GM12878 (cell line): ENCODE measurements around the gene HCFC1R1. TPM values are rescaled to one million over a fixed set of nuclear protein-coding genes. Genes with fewer than 3 reads are reported as not detected.

Experiments
- ATAC-seq: fragments of 200-7000 bp; cut with Tn5 transposase; 3 replicates; pipeline ENCODE4 v1.9.1; 2020; ENCODE audit warnings: mild to moderate bottlenecking, moderate library complexity
- BruUV-seq: library from RNA; stranded (reverse); fragments of 400-500 nt; replicated peaks from 2 replicates; lab custom pipeline; 2021; lab: Mats Ljungman, UMichigan
- CTCF ChIA-PET: fragments of 300-600 bp; sonication (Branson Sonifier 250); formaldehyde crosslinking; extraction: SDS; loops from one replicate; lab custom pipeline; 2021; ENCODE audit warnings: inconsistent platforms; lab: Yijun Ruan, JAX
- POLR2A ChIA-PET: fragments of 350-600 bp; formaldehyde crosslinking; extraction: SDS; loops from one replicate; lab custom pipeline; 2021; ENCODE audit warnings: inconsistent platforms; lab: Charles Lee
- RAD21 ChIA-PET: fragments of 300-600 bp; sonication (Branson Sonifier 250); formaldehyde crosslinking; loops from one replicate; lab custom pipeline; 2023; ENCODE audit warnings: antibody characterized with exemption; ENCODE audit not compliant: unreplicated experiment; lab: Charles Lee
- SMC1A ChIA-PET: fragments of 300-600 bp; sonication (Branson Sonifier 250); formaldehyde crosslinking; loops from one replicate; lab custom pipeline; 2023; ENCODE audit not compliant: unreplicated experiment, uncharacterized antibody; lab: Charles Lee
- DNase-seq: peaks from one replicate; pipeline ENCODE4 v3.0.0-alpha.2; 2011; ENCODE audit warnings: low read depth, low spot score
- FAIRE-seq: peaks from 3 replicates; lab custom pipeline; 2011; peaks lifted over from hg19 to GRCh38; lab: Jason Lieb, UNC
- H2AFZ ChIP-seq: 2 replicates; pipeline ENCODE4 v1.6.0; 2011; ENCODE audit warnings: low read depth, low read length, control low read depth; ENCODE audit not compliant: control insufficient read depth
- H3K27ac ChIP-seq: 2 replicates; pipeline ENCODE4 v1.5.1; 2011; ENCODE audit warnings: control low read depth; ENCODE audit not compliant: control insufficient read depth, insufficient read depth
- H3K27me3 ChIP-seq, 2 experiments: replicated peaks in 1 of 2; 2 replicates each; pipeline versions ENCODE4 v1.6.0 to v1.6.1; 2011; ENCODE audit warnings: low read length in 1 of 2; ENCODE audit not compliant: control insufficient read depth in 2 of 2, insufficient read depth in 2 of 2
- H3K36me3 ChIP-seq, 2 experiments: 2 replicates each; pipeline ENCODE4 v1.5.1; 2011; ENCODE audit warnings: low read length in 1 of 2; ENCODE audit not compliant: control insufficient read depth in 2 of 2, insufficient read depth in 2 of 2
- H3K4me1 ChIP-seq: 2 replicates; pipeline ENCODE4 v1.6.1; 2011; ENCODE audit warnings: mild to moderate bottlenecking, low read length, moderate library complexity, mixed read lengths; ENCODE audit not compliant: control insufficient read depth, insufficient read depth
- H3K4me2 ChIP-seq: 2 replicates; pipeline ENCODE4 v1.6.0; 2011; ENCODE audit warnings: control low read depth; ENCODE audit not compliant: control insufficient read depth, insufficient read depth
- H3K4me3 ChIP-seq: fragments of 200-600 bp; sonication (generic); 2 replicates; pipeline ENCODE4 v1.5.1; 2016
- H3K79me2 ChIP-seq: 2 replicates; pipeline ENCODE4 v1.6.0; 2011; ENCODE audit warnings: low read length; ENCODE audit not compliant: control insufficient read depth, insufficient read depth
- H3K9ac ChIP-seq: 2 replicates; pipeline ENCODE4 v1.8.0; 2011; ENCODE audit warnings: low read length, control low read depth, mixed read lengths; ENCODE audit not compliant: control insufficient read depth, insufficient read depth
- H3K9me3 ChIP-seq: replicated peaks from 3 replicates; pipeline ENCODE4 v1.5.1; 2011; ENCODE audit warnings: mild to moderate bottlenecking, low read length; ENCODE audit not compliant: control insufficient read depth, insufficient read depth
- H4K20me1 ChIP-seq: 2 replicates; pipeline ENCODE4 v1.6.0; 2011; ENCODE audit not compliant: control insufficient read depth, insufficient read depth
- BCL11A ChIP-seq: IDR thresholded peaks from 2 replicates; pipeline ENCODE4 v1.6.1; 2011; ENCODE audit warnings: low read depth, low read length
- CBX3 ChIP-seq: fragments of 200-600 bp; sonication (generic); IDR thresholded peaks from 2 replicates; pipeline ENCODE4 v1.6.1; 2016; ENCODE audit warnings: low read depth, borderline replicate concordance
- CBX5 ChIP-seq: sonication (generic); IDR thresholded peaks from 2 replicates; pipeline ENCODE4 v1.6.1; 2016; ENCODE audit warnings: low read depth, moderate library complexity, mild to moderate bottlenecking, inconsistent platforms
- FOXK2 ChIP-seq: fragments of 450-650 bp; IDR thresholded peaks from 2 replicates; pipeline ENCODE4 v1.6.1; 2017; ENCODE audit warnings: mild to moderate bottlenecking, moderate library complexity
- FOXM1 ChIP-seq: IDR thresholded peaks from 2 replicates; pipeline ENCODE4 v1.6.1; 2012; ENCODE audit warnings: low read depth, mild to moderate bottlenecking, inconsistent platforms, low read length, moderate library complexity
- HDAC2 ChIP-seq: fragments of 200-600 bp; sonication (generic); IDR thresholded peaks from 2 replicates; pipeline ENCODE4 v1.6.1; 2017
- JUNB ChIP-seq: IDR thresholded peaks from 2 replicates; pipeline ENCODE4 v1.6.1; 2016; ENCODE audit warnings: antibody characterized with exemption, mild to moderate bottlenecking
- LARP7 ChIP-seq: fragments of 450-650 bp; IDR thresholded peaks from 2 replicates; pipeline ENCODE4 v1.6.1; 2017; ENCODE audit warnings: mild to moderate bottlenecking
- MXI1 ChIP-seq: fragments of 150-350 bp; IDR thresholded peaks from 2 replicates; pipeline ENCODE4 v1.6.1; 2011; ENCODE audit warnings: low read depth, mild to moderate bottlenecking, inconsistent platforms, low read length, improper control_type of control experiment
- MYB ChIP-seq: fragments of 150-350 bp; IDR thresholded peaks from 2 replicates; pipeline ENCODE4 v1.6.1; 2014; ENCODE audit warnings: mild to moderate bottlenecking, low read depth, low read length, borderline replicate concordance
- NRF1 ChIP-seq: conservative IDR thresholded peaks from 2 replicates; pipeline ENCODE4 v1.6.1; 2011; ENCODE audit warnings: mild to moderate bottlenecking, low read depth, low read length, improper control_type of control experiment
- PAX5 ChIP-seq: IDR thresholded peaks from 2 replicates; pipeline ENCODE4 v1.6.1; 2011; ENCODE audit warnings: low read depth, low read length, borderline replicate concordance
- PAX8 ChIP-seq: fragments of 450-650 bp; IDR thresholded peaks from 2 replicates; pipeline ENCODE4 v1.6.1; 2017; ENCODE audit warnings: mild to moderate bottlenecking, moderate library complexity
- RAD21 ChIP-seq: IDR thresholded peaks from 2 replicates; pipeline ENCODE4 v1.6.1; 2011; ENCODE audit warnings: mild to moderate bottlenecking, low read depth, low read length, moderate library complexity; ENCODE audit not compliant: insufficient read depth
- RB1 ChIP-seq: fragments of 450-650 bp; formaldehyde crosslinking; IDR thresholded peaks from 2 replicates; pipeline ENCODE4 v1.6.1; 2017; ENCODE audit warnings: mild to moderate bottlenecking, borderline replicate concordance
- SMAD1 ChIP-seq: fragments of 450-650 bp; IDR thresholded peaks from 2 replicates; pipeline ENCODE4 v1.6.1; 2018; ENCODE audit warnings: mild to moderate bottlenecking, low read depth; ENCODE audit not compliant: partially characterized antibody
- SP1 ChIP-seq: IDR thresholded peaks from one replicate; pipeline ENCODE4 v1.6.1; 2011; ENCODE audit warnings: low read depth, low read length
- SPI1 ChIP-seq: IDR thresholded peaks from 2 replicates; pipeline ENCODE4 v1.6.1; 2011; ENCODE audit warnings: low read depth, mild to moderate bottlenecking, low read length, moderate library complexity, borderline replicate concordance; ENCODE audit not compliant: insufficient read depth
- ZNF622 ChIP-seq: fragments of 450-650 bp; IDR thresholded peaks from 2 replicates; pipeline ENCODE4 v1.6.1; 2017; ENCODE audit warnings: mild to moderate bottlenecking, inconsistent platforms
- WGBS: methylation state at CpG from one replicate; pipeline ENCODE4 v1.1.6; 2016; ENCODE audit warnings: low lambda C conversion rate; ENCODE audit not compliant: insufficient replicate concordance, insufficient coverage; ENCODE audit errors: missing lambda C conversion rate; 5-methylcytosine and 5-hydroxymethylcytosine counted together
- in situ Hi-C: fragments of 300-500 bp; cut with MboI; formaldehyde crosslinking; loops from 9 replicates; pipeline ENCODE4 v1.14.3; 2018; ENCODE audit warnings: mixed read lengths
- intact Hi-C: fragments of 100-400 bp; cut with micrococcal nuclease; formaldehyde crosslinking; loops from one replicate; pipeline ENCODE4 v1.14.2; 2022; ENCODE audit not compliant: unreplicated experiment
- polyA plus RNA-seq, 11 experiments: library from polyadenylated mRNA; depleted of rRNA in 4 of 11; unstranded in 6 of 11; stranded (reverse) in 5 of 11; fragments of >200 nt; fragmentation: Nextera tagmentation in 4 of 11; fragmentation: Illumina TruSeq in 1 of 11; extraction: Ambion mirVana in 4 of 11; extraction: Trizol in 1 of 11; gene quantifications; 1 replicate in 1 of 11; 2 replicates in 10 of 11; pipeline versions ENCODE4 v1.2.1 to v1.2.3, GENCODE V29; 2011 to 2016; ENCODE audit warnings: inconsistent platforms in 2 of 11, missing spikeins in 2 of 11, low read depth in 1 of 11
- total RNA-seq, 4 experiments: library from RNA; depleted of rRNA in 3 of 4; stranded (reverse); fragments of >200 nt in 3 of 4; fragmentation: Illumina TruSeq in 1 of 4; extraction: Trizol in 1 of 4; gene quantifications; 2 replicates each; pipeline versions ENCODE4 v1.2.1 to v1.2.3, GENCODE V29; 2013 to 2021

Gene HCFC1R1
- total and polyA plus RNA-seq, 10 of the 15 experiments (the other 5 are each of a cell fraction or from before 2014, with no cell fraction given) = 2.8 to 42.5 (median 20.4) TPM

GRCh38 chr16:2996298-2996697 is 27.4 kb downstream of the HCFC1R1 start:
- peaks cover 0 to 8% of the 10 kb centered on the region in 2 experiments; a peak in 3 of 4 replicates for H3K27me3 ChIP-seq
- H3K36me3 ChIP-seq = no peaks in the 10 kb centered on the region
- H3K79me2 ChIP-seq = no peaks in the 10 kb centered on the region
- H4K20me1 ChIP-seq = no peaks in the 10 kb centered on the region
- intact Hi-C loops = no loop called here
- RAD21 ChIA-PET = no interaction called here
- no peak for FAIRE-seq
- H2AFZ ChIP-seq = no peak overlapping the region
- TF ChIP-seq CBX3 (no peak), JUNB (no peak), CBX5 (no peak), MXI1 (no peak), PAX8 (no peak), PAX5 (no peak), RAD21 (no peak), NRF1 (no peak), LARP7 (no peak), SP1 (no peak), SPI1 (no peak), MYB (no peak), FOXK2 (no peak), HDAC2 (no peak), RB1 (no peak), ZNF622 (no peak), BCL11A (no peak), FOXM1 (no peak), SMAD1 (no peak)
- TF ChIP-seq, all 136 proteins: peak for 0
- Histone ChIP-seq H3K9me3 (no peaks in the 10 kb centered on the region), H3K27ac (no peak overlapping the region), H3K9ac (no peak overlapping the region), H3K4me1 (no peaks in the 10 kb centered on the region), H3K4me2 (no peak overlapping the region), H3K4me3 (no peak overlapping the region)
- DNase-seq = no peak
- no TSS peak for BruUV-seq
- 39% methylated on average over 11 of the region's 13 CpGs for WGBS
- SMC1A ChIA-PET = no interaction called here
- no peak for ATAC-seq
- in situ Hi-C loops = no loop called here
- POLR2A ChIA-PET = no interaction called here
- CTCF ChIA-PET = no interaction called here
